Vagina (tissue), 2 donors: ENCODE results near the gene FBLN7.

ENCODE experiments used
- CTCF ChIP-seq, 3 experiments: fragments of 450-650 bp in 2 of 3; fragments of 200-600 bp in 1 of 3; sonication (generic) in 1 of 3; IDR thresholded peaks; one replicate each; pipeline ENCODE4 v1.5.1; 2017 to 2019; ENCODE audit warnings: antibody characterized with exemption in 3 of 3, mild to moderate bottlenecking in 2 of 3, moderate library complexity in 2 of 3
- POLR2A ChIP-seq, 2 donors: fragments of 450-650 bp; IDR thresholded peaks; one replicate each; pipeline ENCODE4 v1.6.1; 2017; ENCODE audit warnings: antibody characterized with exemption in 2 of 2, mild to moderate bottlenecking in 2 of 2, moderate library complexity in 2 of 2
- POLR2AphosphoS5 ChIP-seq, 2 donors: sonication (generic); formaldehyde crosslinking; IDR thresholded peaks; one replicate each; pipeline ENCODE4 v1.9.0; 2017; ENCODE audit warnings: antibody characterized with exemption in 2 of 2, mild to moderate bottlenecking in 2 of 2, low read depth in 1 of 2; ENCODE audit not compliant: insufficient read depth in 1 of 2

- TF ChIP-seq POLR2A (IDR thresholded peaks at IDR 0.05) (no peak), CTCF (IDR thresholded peaks at IDR 0.05) (no peak), POLR2AphosphoS5 (IDR thresholded peaks at IDR 0.05; ENCODE audit: insufficient read depth in 1 of 2, low read depth in 1 of 2) (no peak)
These were observed 32.3 kb downstream of the FBLN7 start for GRCh38 chr2:112170495-112170894.
